ES-I3 (cell line): Measurements from ENCODE around the gene FAU.
"Not testable (repeated sequence)": the region's sequence is repeated elsewhere in the genome, so short reads cannot be mapped to it uniquely, and the experiment has no call there.

Source experiments
- H3K36me3 ChIP-seq: 2 replicates; pipeline ENCODE4 v1.6.1; 2013; ENCODE audit warnings: mild to moderate bottlenecking, low read length, control low read depth, moderate library complexity; ENCODE audit not compliant: insufficient read depth
- H3K4me1 ChIP-seq: 2 replicates; pipeline ENCODE4 v1.6.1; 2013; ENCODE audit warnings: mild to moderate bottlenecking, control low read depth, low read length; ENCODE audit not compliant: insufficient read depth
- H3K9ac ChIP-seq: 2 replicates; pipeline ENCODE4 v1.6.1; 2013; ENCODE audit warnings: low read depth, mild to moderate bottlenecking, low read length, moderate library complexity
- H3K9me3 ChIP-seq: 2 replicates; pipeline ENCODE4 v1.6.1; 2013; ENCODE audit warnings: mild to moderate bottlenecking, low read length, moderate library complexity; ENCODE audit not compliant: control insufficient read depth, insufficient read depth

FAU gene

GRCh38 chr11:65150509-65151299 lies 28.8 kb upstream of the FAU start:
- peaks cover 7% of the 10 kb centered on the region; the same call in 1 of the 2 replicates for H3K4me1 ChIP-seq
- H3K36me3 ChIP-seq, result no peaks in the 10 kb centered on the region
- H3K9ac ChIP-seq, result no peak overlapping the region
- no peaks in the 10 kb centered on the region for H3K9me3 ChIP-seq

- H3K9ac ChIP-seq, result not testable (repeated sequence)
Measured at GRCh38 chr11:65150131-65150508, 28.2 kb upstream of the FAU start.

GRCh38 chr11:65148657-65149056 lies 26.7 kb upstream of the FAU start:
- no peaks in the 10 kb centered on the region for H3K36me3 ChIP-seq
- H3K9me3 ChIP-seq, result no peaks in the 10 kb centered on the region
- peaks cover 7% of the 10 kb centered on the region; the same call in 1 of the 2 replicates for H3K4me1 ChIP-seq
- H3K9ac ChIP-seq, result no peak overlapping the region

More at GRCh38 chr11:65150131-65150508, 28.2 kb upstream of the FAU start:
- H3K36me3 ChIP-seq, H3K9me3 ChIP-seq, H3K4me1 ChIP-seq: not testable (repeated sequence)

- H3K9ac ChIP-seq, result no peak overlapping the region
- H3K9me3 ChIP-seq, result no peaks in the 10 kb centered on the region
- H3K36me3 ChIP-seq, result no peaks in the 10 kb centered on the region
- peaks cover 7% of the 10 kb centered on the region; the same call in 1 of the 2 replicates for H3K4me1 ChIP-seq
Measured at GRCh38 chr11:65147352-65148075, 25.6 kb upstream of the FAU start.

DNA sequence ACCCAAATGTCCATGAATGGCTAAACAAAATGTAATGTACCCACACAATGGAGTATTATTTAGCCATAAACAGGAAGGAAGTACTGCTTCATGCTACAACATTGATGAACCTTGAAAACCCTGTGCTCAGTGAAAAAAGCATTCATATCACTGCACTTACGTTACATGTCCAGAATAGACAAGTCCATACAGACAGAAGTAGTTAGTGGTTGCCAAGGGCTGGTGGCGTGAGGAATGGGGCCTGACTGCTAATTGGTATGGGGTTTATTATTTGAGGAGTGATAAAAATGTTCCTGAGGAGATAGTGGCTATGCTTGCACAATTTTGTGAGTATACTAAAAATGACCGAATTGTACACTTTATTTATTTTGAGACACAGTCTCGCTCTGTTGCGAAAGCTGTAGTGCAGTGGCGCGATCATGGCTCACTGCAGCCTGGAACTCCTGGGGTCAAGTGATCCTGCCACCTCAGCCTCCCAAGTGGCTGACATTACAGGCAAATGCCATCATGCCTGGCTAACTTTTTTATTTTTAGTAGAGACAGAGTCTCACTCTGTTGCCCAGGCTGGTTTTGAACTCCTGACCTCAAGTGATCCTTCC lies 20.1 kb upstream of the FAU start:
- no peaks in the 10 kb centered on the region for H3K36me3 ChIP-seq
- no peaks in the 10 kb centered on the region for H3K9me3 ChIP-seq
- no peak overlapping the region for H3K9ac ChIP-seq
- no peaks in the 10 kb centered on the region for H3K4me1 ChIP-seq

- Histone ChIP-seq H3K4me1 (no peaks in the 10 kb centered on the region), H3K9ac (no peak overlapping the region), H3K36me3 (no peaks in the 10 kb centered on the region), H3K9me3 (no peaks in the 10 kb centered on the region)
Measured at GRCh38 chr11:65136515-65137096, 14.7 kb upstream of the FAU start.

GRCh38 chr11:65135633-65136145 lies 13.8 kb upstream of the FAU start:
- peaks cover 8% of the 10 kb centered on the region; the same call in 1 of the 2 replicates for H3K36me3 ChIP-seq
- no peaks in the 10 kb centered on the region for H3K4me1 ChIP-seq

GRCh38 chr11:65134952-65135632 lies 13.2 kb upstream of the FAU start:
- no peaks in the 10 kb centered on the region for H3K4me1 ChIP-seq
- peaks cover 8% of the 10 kb centered on the region; the same call in 1 of the 2 replicates for H3K36me3 ChIP-seq
- no peaks in the 10 kb centered on the region for H3K9me3 ChIP-seq
- H3K9ac ChIP-seq, result peak overlapping the region; percentile 85

More at GRCh38 chr11:65135633-65136145, 13.8 kb upstream of the FAU start:
- Histone ChIP-seq H3K9ac (peak overlapping the region; percentile 85), H3K9me3 (no peaks in the 10 kb centered on the region)

DNA sequence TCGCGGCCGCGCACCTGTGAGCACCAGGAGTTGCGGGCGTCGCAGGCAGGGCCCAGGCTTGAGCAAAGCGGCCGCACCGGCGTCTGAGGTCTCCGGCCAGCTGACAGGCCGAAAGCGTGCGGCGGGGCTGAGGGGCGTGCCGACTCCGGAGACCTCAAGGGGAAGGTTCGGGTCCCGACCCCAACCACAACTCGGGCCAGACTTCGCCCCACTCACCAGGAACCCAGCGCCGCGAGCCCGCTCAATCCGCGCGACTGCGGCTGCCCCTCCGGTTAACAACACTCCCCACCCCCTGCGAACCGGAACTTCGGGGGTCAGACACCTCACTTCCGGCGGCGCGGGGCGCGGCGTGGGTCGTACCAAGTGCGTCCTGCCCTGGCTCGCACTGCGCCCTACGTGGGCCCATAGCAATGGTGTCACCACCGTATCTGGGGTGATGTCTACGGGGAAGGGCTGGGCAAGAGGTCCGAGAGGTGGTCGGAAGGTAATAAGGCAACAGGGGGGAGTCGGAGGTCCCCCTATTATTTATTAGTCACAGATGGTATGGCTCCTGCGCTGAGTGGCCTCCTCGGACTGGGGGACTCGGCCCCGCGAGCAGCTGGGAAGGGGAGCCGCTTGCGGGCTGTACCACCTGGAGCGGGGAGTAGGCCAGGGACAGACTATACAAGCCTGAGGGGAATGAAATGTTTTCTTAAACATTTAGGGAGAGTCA lies 12.5 kb upstream of the FAU start, which contains the start of gene SYVN1:
SYVN1 (minus strand) TSS at position 280 of the 712 bp plus-strand sequence. CDS start 918 bp downstream, outside the sequence.
- H3K36me3 ChIP-seq, result peaks cover 8% of the 10 kb centered on the region; the same call in 1 of the 2 replicates
- no peaks in the 10 kb centered on the region for H3K9me3 ChIP-seq
- H3K4me1 ChIP-seq, result no peaks in the 10 kb centered on the region
- peak within 1 kb of the TSS; percentile 85 for H3K9ac ChIP-seq

GRCh38 chr11:65133724-65134123 lies 11.8 kb upstream of the FAU start:
- Histone ChIP-seq H3K4me1 (no peaks in the 10 kb centered on the region), H3K36me3 (peaks cover 8% of the 10 kb centered on the region; the same call in 1 of the 2 replicates), H3K9me3 (no peaks in the 10 kb centered on the region), H3K9ac (peak overlapping the region; percentile 85)

- Histone ChIP-seq H3K36me3 (peaks cover 8% of the 10 kb centered on the region; the same call in 1 of the 2 replicates), H3K4me1 (no peaks in the 10 kb centered on the region), H3K9me3 (no peaks in the 10 kb centered on the region), H3K9ac (peak overlapping the region; percentile 85; the same call in 1 of the 2 replicates)
Measured at GRCh38 chr11:65132988-65133700, 11.2 kb upstream of the FAU start.

- H3K4me1 ChIP-seq, result no peaks in the 10 kb centered on the region
- H3K36me3 ChIP-seq, result peaks cover 8% of the 10 kb centered on the region; the same call in 1 of the 2 replicates
- no peak overlapping the region for H3K9ac ChIP-seq
- no peaks in the 10 kb centered on the region for H3K9me3 ChIP-seq
Measured at GRCh38 chr11:65132238-65132987, 10.5 kb upstream of the FAU start.
